Measurements from ENCODE around the gene SEMA6B.
A peak's percentile ranks its signal among the peaks of the same experiment; 100 is the strongest.

The SEMA6B gene

DNA sequence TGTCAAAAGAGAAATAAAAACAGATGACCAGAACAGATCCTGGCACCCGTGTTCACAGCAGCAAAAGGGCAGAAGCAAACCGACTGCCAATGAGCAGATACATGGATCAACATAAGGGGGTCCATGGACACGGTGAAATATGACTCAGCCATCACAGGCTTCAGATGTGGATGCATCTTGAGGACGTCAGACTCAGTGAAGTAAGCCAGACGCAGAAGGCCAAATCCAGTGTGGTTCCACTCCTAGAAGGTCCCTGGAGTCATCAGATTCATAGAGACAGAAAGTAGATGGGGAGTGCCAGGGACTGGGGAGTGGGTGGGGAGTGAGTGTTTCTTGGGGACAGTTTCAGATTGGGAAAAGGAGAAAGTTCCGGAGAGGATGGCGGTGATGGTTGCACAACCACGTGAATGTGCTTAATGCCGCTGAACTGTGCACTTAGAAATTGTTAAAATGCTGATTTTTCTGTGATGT lies 28.8 kb upstream of the SEMA6B start:
- DNase-seq: no peak

DNA sequence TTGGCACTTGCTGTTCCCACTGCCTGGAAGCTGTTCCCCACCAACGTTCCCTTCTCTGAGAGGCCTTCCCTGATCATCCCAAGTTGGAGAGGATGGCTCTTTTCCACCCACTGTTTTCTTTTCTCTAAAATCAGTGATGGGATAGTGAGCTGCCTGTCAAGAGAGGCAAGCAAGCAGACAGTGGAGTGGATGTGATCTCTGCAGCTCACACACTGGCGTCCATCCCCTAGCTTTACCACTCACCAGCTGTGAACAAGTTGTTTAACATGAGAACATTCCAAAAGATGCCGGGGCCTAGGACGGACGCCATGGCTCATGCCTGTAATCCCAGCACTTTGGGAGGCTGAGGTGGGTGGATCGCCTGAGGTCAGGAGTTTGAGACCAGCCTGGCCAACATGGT lies 28.0 kb upstream of the SEMA6B start:
- DNase-seq: no peak

DNA sequence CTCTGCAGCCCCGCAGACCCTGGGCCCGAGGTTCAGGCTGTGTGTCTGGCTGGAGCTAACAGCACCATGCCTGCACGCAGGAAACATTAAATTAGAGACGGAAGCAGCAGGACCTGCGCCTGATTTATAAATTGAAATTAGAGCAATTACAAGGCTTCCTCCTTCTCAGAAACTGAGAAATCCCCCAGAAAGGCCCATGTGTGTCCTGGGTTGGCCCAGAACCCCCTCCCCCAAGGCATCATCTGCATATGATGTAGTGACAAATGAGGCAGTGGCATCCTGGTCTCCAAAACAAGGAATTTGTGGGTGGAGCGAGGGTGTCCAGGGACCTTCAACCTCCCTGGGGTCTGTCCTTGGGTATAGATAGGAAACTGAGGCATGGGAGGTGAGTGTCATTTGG lies 27.2 kb upstream of the SEMA6B start:
- no peak for DNase-seq

- DNase-seq: no peak
Measured at GRCh38 chr19:4586245-4586644, 26.8 kb upstream of the SEMA6B start.

DNA sequence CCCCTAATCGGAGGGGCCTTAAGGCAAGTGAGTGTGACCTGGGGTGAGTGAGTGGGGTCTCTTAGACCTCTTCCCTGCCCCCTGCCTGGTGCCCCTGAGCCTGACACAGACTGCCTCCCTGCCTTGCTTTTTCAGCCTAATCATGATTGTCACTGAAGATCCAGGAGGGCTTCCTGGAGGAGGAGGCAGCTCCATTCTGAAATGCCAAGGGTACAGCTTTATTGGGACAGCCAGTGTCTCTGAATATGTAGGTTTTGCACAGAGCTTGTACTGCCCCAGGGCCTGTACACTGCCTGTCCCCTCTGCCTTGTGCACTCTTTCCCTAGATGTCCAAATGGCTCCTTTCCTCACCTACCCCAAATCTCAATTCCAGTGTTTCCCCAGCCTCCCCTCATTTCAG lies 26.1 kb upstream of the SEMA6B start:
- no peak for DNase-seq

DNA sequence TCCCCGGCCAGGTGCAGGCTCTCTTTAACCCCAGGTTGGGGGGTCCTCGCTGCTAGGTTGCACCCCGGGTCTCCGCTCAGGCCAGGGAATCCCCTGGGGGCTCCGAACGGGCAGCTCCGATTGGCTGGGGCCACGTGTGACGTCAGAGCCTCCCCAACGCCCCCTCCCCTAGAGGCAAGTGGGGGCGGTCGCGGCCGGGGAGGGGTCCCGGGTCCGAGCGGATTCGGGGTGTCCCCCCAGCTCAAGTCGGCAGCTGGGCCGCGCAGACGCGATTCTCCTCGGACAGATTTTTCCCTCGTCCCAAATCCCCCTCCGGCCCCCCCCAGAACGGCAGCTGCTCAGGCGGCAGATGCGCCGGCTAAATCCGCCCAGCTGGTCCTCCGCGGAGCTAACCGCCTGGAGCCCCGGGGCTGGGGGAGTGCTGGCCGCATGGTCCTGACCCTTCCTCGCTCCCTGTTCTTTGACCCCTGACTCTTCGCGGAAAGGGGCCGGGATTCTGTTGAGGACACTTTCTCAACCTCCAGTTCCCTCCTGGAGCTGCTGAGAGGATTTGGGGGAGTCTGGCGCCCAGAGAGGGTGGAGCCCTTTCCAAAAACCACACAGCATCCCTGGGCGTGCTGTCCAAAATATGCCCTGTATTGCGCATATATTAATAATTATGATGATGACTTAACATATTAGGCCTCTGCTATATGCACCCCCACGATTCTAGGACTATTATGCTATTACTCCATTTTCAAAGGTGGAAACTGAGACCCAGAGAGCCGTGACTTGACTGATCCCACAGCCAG lies 25.4 kb upstream of the SEMA6B start:
- no peak for DNase-seq

GRCh38 chr19:4583961-4584669 lies 24.6 kb upstream of the SEMA6B start:
- DNase-seq: no peak

DNA sequence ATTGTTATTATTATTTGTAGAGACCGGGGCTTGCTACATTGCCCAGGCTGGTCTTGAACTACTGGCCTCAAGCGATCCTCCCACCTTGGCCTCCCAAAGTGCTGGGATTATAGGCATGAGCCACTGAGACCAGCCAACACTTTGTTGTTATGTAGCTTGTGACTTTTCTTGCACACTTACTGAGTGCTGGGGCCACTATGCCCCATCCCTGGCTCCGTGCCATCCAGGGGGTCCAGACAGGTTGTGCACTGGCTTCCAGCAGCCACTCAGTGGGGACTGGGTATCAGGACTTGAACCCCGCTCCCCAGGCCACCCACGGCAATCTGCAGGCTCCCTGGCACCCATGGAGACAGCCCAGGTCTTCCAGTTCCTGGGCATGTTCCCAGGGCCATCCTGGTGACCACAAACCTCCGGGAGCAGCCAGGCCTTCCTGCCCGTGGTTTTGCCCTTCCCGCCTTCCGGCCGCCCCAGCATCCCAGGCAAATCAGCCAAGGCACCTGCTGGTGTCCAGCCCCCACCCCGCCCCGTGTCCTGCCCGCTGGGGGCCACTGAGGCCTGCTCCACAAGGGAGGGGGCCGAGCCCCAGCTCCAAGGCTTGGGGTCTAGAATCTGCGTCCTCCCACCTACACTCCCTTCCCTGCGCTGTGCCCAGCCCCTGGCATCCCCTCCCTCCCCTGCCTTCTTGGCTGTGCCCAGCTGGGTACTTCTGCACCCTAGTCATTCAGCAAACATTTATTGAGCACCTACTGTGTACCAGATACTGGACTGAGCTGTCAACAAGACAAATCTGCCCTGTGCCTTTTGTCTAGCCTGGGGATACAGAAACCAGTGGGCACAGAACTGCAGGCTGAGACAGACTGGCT lies 23.7 kb upstream of the SEMA6B start:
- DNase-seq: no peak

DNA sequence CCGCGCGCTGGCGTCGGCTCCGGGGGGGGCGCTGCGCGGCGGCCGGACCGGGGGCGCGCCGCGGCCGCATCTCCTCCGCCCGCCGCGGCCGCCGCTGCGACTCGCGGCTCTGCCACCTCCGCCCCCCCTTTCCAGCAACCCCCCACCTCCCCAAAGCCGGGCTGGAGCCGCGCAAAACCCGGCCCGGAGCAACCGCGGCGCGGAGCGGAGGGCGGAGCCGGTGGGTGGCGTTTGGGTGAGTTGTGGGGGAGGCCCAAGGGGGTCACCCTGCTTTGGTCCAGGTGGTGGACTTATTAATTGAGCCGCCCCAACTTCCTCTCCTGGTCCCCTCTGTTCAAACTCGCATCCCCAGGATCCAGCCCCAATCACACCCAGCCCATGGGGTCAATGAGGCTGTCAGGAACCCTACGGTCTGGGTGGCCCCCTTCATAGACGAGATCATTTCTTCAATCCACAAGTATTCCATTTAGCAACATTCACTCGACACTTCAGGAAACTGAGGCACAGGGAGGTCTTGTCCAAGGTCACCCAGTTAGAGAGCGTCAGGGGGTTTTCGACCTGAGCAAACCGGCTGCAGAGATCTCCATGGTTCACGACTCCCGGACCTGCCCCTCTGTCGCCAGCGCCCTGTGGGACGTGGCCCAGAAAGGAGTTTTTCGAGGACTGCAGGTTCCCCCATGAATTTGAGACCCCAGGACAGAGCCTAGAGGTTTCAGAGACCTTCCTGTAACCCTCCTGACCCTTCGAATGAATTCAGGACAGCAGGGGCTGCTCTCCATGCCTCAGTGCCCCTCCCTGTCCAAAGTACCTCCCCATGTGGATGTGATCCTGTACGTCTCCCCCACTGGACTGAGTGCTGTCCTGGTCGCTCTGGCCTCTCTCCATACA lies 22.4 kb upstream of the SEMA6B start:
- no peak for DNase-seq

DNA sequence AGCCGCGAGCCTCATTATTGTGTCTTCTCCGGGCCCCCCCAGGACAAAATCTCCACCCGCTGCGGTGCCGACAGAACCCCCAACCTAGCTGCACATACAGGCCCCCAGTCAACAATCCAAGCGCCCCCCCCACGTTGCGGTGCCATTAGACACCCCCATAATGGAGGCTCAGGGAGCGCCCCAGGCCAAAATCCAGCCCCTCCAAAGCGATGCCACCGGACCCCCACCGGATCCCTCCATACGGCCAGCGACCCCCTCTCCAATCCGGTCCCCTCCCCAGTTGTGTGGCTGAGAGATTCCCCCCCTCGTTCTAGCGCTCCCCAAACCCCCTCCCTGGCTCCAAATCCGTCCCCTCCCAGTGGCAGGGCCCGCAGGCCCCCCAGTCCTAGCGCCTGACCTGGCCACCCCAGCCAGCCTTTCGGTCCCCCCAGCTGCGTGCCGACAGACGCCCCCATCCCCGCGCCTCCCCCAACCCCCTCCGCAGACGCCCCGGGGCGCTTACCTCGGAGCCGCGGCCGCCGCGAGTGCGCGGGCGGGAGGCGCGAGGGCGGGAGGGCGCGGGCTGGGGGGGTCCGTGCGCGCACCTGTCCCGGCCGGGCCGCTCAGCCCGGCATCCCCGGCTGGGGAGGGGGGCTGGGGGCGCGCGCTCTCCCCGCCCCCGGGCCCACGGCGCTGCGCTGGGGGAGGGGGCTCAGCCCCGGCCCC lies 21.6 kb upstream of the SEMA6B start:
- DNase-seq: no peak

DNA sequence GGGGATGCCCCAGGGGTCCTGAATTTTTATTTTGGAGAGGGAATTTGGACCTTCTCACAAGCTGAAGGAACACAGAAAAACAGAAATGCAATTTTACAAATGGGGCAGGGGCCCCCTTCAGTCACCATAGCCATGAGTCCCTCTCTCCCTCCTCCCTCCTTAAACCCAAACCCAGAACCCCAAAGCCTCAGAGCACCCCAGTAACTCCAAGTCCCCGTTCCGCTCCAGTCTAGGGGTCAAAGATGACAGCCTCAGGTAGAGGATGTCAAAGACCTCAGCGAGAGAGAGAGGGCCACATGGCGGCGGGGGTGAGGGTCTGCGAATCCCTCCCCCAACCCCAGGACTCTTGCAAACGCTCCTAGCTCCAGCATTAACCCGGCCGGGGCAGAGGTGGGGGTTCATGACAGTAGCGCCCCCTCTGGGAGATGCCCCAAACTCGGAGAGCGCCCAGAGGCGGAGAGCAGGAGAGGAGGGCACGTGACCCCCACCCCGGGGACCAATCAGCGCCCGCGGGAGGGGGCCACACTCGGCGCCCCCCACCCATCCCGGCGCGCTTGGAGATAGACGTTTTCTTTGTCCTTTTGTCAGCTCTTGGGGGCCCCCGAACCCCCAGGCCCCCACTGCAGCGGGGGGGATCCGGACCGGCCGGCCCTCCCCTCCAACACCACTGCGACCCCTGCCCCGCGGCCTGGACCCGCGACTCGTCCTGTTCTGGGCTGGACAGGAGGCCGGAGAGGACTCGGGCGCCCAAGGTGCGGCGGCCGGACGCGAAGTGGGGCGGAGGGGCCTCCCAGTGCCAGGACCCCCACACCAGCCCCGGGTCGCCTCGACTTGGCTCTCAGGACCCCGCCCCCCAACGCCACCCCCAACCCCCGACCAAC lies 20.8 kb upstream of the SEMA6B start:
- no peak for DNase-seq

DNA sequence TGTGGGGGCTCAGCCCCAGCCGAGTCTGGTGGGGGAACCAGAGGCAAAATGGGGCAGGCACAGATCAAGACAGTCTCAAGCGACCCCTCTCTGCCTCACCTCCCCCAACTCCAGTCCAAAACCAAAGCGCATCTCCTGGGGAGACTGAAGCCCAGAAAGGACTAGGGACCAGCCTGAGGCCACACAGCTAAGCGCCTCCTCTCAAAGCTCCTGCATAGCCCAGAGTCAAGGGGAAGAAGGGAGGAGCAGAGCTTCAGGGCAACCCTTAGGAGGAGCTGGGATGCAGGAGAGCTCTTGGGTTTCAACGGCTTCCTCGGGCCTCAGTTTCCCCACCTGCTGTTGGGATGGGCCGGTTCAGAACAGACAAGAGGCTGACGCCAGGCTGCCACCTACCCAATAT lies 19.9 kb upstream of the SEMA6B start:
- no peak for DNase-seq

DNA sequence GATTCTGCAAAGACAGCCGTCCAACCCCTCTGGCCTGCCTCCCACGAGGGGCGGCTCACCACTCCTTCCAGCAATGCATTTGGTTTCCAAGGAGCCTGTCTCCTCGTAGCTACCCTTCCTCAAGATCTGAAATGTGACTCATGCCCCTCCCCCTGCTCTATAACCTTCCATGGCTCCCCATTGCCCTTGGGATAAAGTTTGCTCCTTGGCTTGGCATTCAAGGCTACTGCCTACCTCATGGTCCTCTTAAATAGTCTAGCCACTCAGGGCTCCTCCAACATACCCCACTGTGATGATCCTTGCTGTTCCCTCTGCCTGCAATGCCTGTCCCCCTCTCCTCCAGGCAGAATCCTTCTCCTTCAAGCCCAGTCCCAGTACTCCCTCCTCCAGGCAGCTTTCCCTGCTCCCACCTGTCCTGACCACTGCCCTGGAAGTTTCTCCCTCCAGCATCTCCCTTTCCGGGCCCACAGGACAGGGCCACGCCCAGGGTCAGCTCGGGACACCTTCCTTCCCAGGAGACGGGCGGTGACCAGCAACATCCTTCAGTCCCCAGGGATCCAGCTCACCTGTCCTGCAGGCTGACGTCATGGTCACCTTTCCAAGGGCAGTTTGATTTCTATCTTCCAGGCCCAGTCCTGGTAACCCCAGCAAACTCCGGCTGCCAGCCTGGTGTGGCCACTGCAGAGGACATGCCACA lies 19.2 kb upstream of the SEMA6B start:
- no peak for DNase-seq

DNA sequence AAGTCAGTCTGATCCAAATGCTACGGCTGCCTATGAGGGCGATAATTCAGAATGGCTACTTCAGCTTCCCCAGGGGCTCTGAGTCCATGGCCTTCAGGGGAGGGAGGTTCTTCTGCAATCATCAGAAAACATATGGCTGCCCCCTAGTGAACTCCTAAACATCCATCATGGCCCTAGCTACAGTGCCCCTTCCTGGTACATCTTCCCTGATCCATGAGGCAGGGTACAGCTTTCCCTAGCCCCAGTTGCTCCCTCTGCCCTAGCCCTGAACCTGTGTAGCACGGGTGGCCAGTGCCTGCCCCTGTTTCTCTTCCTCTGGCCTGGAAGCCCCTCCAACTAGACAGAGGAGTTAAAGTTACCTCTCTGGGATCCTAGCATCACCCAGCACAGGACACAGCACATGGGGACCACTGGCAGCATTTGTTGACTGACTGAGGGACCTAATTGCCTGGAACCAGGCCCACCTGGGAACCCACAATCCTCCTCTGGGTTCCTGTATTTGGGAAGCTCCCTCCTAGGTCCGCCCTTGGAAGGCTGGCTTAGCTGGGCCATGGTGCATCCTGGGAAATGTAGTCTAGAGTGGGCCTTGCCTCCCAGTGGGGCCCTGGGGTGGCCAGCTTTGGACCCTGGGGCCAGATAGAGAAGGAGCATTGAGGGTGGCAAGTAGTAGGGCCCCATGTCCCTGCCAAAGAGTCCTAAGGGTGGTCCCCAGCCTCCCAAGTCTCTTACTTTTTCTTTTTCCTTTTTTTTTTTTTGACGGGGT lies 17.7 kb upstream of the SEMA6B start:
- DNase-seq: no peak

GRCh38 chr19:4576016-4576933 lies 16.8 kb upstream of the SEMA6B start:
- DNase-seq: peak in 1 of 2 experiments; percentile 20

DNA sequence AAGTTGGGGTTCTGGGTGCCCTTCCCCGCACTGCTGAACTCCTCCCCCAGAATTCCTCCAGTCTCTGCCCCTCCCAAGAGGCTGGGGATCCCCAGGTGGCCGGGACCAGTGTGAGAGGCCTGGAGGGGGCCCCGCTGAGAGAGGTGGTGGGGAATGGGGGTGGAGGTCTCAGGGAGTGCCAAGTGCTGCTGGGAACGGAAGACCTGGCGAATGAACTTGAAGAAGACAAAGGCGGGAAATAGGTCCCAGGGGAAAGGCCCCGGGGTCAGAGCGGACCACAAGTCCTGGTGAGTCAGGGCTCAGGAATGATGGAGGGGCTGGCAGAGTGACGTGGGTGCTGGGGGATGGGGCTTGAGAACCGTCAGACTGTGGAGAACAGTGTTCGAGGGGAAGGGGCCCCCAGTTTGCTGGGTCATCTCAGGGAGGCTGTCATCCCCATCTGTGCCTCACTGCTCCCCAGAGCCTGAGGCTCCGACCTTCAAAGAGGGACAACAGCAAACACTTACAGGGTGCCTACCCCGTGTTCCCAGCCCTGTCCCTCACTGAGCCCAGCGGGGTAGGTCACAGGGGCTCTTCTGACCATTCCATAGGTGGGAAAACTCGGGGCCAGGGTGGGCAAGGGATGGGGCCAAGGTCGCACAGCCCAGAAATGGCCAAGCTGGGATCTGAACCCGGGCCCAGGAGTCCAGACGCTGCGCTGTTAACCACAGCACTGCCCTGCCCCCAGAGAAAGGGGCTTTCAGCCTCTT lies 16.0 kb upstream of the SEMA6B start:
- DNase-seq: no peak

- no peak for DNase-seq
Measured at GRCh38 chr19:4573682-4574081, 14.2 kb upstream of the SEMA6B start.

All from AML-193 (cell line).